GM21737 (cell line): ENCODE results near the gene COL4A1.

Experiments used
- ATAC-seq: cut with Tn5 transposase; IDR thresholded peaks from one replicate; pipeline ENCODE4 v1.9.1; 2021; ENCODE audit warnings: mild to moderate bottlenecking, moderate library complexity; ENCODE audit not compliant: unreplicated experiment

COL4A1 gene

GRCh38 chr13:110306960-110307766, at the start of gene COL4A1, which contains the start of gene COL4A2:
Gene COL4A1, minus strand, starts transcription at chr13:110307157. Its CDS starts 130 bp downstream, at chr13:110307027.
Gene COL4A2, plus strand, starts transcription at chr13:110307284. Its CDS starts 620 bp downstream, at chr13:110307904.
- no peak for ATAC-seq

DNA sequence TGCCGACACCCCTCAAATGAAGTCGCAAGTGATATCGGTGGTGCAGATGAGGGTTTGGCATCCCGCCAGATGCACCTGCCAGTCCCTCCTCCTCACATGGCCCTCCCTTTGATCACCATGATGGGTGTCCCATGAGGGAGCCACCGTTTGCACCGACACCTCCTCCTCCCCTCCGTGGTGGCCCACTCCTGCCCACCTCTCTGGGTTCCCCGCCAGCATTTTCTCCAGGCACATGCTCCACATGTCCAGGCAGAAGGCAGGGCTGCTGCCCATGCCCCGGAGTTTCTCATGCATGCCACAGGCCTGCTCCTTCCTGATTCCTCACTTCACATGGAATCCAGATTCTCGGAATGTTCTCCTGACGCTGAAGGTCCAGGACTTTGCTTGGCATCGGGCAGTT, 49.4 kb upstream of the COL4A1 start:
- ATAC-seq = no peak

- ATAC-seq = no peak
Measured at GRCh38 chr13:110354715-110355473, 47.9 kb upstream of the COL4A1 start.

GRCh38 chr13:110354123-110354627, 47.2 kb upstream of the COL4A1 start:
- no peak for ATAC-seq

GRCh38 chr13:110353339-110353977, 46.5 kb upstream of the COL4A1 start:
- no peak for ATAC-seq

GRCh38 chr13:110352735-110353134, 45.8 kb upstream of the COL4A1 start:
- no peak for ATAC-seq

DNA sequence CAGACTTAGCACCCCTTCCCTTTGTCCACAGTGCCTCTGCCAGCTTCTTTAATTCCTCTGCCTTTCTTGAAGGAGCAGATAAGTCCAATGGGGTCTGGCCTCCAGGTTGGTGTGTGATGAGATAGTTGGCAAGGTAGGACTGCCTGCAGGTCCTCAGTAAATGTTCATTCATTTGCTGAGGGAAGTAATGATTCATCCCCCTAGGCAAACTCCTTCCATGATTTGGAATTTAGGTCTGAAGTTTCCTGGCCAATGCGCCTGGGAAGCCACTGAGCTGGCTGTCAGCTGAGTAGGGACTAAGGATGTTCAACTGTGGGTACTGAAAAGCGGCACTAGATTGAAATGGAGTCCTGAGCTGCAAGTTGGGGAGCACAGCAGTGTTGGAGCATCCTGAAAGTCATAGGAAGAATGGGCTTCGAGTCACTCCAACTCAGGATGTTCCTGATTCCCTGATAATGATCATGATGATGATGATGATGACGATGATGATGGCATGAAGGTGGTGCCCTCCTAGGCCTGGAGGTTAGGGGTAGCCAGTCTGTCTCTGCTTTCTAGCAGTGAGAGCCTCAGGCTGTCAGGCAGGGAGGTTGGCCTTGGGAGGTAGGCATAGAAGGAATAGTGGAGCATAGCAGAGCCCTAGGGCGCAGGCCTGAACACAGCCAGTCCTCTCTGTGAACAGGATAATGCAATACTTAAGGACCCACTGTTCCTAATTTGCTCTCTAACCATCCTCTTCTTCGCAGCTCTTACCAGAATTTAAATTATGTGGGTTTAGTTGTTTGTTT, 44.9 kb upstream of the COL4A1 start:
- no peak for ATAC-seq

DNA sequence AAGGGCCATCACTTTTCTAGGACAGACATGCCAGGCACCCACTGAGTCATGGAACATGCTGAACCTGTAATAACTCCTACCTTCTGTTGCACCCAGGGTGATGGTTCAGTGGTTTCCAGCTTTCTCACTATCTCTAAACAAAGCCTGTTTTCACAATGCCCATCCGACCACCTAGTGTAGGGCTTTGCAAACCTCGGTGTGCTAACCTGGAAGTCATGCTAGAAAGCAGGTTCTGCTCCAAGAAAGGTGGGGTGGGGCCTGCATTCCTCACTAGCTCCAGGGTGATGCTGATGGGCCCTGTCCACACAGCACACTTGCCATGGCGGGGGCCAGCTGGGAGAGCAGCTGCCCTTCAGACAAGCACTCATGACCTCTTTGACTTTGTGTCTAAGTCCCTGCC, 43.6 kb upstream of the COL4A1 start:
- no peak for ATAC-seq

DNA sequence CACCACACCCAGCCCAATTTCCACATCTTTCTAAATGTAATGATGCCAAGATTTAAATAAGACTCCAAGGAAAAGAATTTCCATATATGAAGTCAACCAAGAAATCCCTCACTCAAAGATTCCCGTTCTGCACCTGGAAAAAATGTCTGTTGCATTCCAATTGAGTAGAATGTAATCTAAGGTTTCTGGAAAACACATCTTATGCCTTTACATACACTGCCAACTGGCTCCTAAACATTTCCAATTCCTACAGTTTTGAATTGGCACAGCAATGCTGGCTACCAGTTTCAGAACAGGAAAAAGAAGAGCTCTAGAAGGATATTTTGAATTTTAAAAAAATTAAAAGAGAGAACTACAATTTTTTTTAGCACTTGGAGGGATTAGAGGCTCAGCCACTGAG, 43.1 kb upstream of the COL4A1 start:
- ATAC-seq = no peak

- ATAC-seq = no peak
Measured at GRCh38 chr13:110349239-110349638, 42.3 kb upstream of the COL4A1 start.

GRCh38 chr13:110348309-110349105, 41.5 kb upstream of the COL4A1 start:
- no peak for ATAC-seq

GRCh38 chr13:110347535-110348308, 40.8 kb upstream of the COL4A1 start:
- ATAC-seq = no peak

DNA sequence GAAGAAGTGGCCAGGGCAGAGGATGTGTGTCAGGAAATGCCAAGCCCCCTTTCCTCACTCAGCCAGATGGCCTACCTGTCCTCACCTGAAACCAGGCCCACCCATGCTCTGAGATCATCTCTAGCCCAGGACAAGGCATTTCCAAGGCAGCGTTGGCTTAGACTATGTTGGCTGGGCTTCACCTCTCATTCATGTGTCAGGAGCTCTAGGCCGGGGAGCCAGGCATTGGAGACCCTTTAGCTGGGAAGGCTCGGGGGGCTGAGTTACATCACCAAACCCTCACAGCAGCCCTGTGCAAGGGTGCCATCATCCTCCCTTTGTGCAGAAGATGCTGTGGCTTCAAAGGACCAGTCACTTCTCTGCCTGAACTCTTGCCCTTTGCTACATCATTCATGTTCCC, 40.1 kb upstream of the COL4A1 start:
- ATAC-seq = no peak

DNA sequence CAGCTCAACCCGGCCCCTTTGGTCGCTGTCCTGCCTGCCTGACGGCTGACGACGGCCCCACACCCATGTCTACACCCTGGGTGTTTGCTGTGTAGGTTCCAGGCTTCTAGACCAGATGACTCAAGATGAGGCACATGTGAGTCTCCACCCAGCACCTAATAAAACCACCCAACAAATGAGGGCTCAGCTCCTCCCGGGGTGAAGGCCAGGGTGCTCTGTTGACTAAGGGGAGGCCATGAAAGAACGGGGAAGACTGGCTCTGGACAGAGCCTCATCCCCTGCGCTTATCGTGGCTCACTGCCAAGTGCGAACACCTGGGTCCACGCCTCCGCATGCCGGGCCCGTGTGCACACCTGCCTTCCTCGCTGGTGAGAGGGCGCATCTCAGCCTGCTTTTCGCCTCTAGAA, 39.7 kb upstream of the COL4A1 start:
- ATAC-seq = no peak

DNA sequence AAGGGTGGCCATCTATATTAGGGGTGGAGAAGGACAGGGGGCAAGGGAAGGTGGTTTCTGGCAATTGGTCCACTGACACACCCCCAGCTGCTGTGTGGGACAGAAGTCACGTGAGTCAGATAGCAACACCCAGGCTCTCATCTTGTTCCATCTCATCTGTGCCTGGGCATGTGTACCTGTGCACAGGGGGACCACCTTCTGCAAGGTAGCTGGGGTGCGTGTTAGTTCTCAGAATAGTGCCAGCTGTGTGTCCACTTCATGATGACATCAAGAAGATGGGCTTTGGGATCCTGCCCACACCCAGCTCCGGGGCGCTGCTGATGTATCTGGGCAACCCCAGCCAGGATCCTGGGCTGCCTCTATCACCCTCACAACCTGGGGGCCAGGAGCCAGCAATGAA, 38.7 kb upstream of the COL4A1 start:
- no peak for ATAC-seq

DNA sequence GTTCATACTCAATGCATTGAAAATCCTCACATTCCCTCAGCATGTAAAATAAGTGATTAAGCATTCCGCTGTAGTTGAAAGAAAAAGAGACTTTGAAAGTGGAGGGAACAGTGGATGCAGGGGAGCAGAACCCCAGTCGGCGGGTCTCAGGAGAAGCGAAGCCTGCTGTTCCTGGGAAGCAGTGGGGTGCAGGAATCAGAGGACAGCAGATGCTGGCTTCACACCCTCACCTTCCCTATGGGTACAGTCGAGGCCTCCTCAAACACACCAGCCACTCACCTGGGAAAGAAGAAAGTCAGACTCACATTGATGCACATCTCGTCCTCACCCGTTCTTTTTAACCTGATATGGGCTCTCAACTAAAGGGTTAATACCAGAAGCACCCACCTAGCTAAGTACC, 38.3 kb upstream of the COL4A1 start:
- no peak for ATAC-seq

- ATAC-seq = no peak
Measured at GRCh38 chr13:110344320-110344719, 37.4 kb upstream of the COL4A1 start.

- ATAC-seq = no peak
Measured at GRCh38 chr13:110343241-110343865, 36.4 kb upstream of the COL4A1 start.

DNA sequence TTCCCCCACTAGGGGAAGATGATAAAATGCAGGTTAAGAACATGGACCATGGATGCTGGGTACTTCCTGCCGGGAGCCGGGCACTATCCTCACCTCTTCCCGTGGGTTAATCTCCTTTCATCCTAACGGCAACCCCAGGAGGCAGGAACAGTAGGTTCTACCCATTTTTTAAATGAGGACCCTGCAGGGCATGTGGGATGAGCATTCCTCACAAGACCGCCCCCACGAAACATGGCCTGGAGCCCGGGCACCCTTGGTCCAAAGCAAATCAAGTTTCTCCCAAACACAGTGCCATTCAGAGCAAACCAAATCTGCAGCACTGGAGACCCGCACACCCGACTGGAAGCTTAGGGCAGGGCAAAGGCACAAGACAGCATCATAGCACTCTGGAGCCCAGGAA, 35.5 kb upstream of the COL4A1 start:
- no peak for ATAC-seq
